HG03097 (cell line): Measurements from ENCODE around the gene PHACTR2.

ENCODE experiments used
- ATAC-seq: cut with Tn5 transposase; IDR thresholded peaks from one replicate; pipeline ENCODE4 v1.9.1; 2021; ENCODE audit not compliant: unreplicated experiment, low FRiP score

The PHACTR2 gene

DNA sequence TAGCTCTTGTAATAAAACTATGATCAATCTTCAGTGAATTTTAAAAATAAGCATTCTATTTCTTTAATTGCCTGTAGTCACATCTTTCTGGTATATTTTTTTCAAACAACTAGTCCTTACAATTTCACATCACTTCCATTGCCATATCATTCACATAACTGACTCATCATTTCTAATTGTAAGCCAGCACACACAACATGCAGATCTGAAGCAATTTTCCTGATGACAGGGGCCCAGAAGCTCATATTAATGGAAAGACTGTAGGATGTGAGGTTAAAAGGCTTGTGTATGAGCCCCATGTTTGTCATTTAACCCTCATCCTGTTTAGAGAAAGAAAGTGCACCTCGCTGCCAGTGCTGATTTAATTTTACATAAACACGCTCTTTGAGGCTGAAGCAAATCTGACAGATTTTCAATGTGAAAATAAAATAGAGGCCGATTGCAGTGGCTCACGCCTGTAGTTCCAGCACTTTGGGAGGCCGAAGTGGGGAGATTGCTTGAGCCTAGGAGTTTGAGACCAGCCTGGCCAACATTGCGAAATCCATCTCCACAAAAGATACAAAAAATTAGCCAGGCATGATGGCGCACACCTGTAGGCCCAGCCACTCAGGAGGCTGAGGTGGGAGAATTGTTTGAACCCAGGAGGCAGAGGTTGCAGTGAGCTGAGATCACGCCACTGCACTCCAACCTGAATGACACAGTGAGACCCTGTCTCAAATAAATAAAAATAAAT is 125.2 kb downstream of the PHACTR2 start:
- ATAC-seq, result no peak

DNA sequence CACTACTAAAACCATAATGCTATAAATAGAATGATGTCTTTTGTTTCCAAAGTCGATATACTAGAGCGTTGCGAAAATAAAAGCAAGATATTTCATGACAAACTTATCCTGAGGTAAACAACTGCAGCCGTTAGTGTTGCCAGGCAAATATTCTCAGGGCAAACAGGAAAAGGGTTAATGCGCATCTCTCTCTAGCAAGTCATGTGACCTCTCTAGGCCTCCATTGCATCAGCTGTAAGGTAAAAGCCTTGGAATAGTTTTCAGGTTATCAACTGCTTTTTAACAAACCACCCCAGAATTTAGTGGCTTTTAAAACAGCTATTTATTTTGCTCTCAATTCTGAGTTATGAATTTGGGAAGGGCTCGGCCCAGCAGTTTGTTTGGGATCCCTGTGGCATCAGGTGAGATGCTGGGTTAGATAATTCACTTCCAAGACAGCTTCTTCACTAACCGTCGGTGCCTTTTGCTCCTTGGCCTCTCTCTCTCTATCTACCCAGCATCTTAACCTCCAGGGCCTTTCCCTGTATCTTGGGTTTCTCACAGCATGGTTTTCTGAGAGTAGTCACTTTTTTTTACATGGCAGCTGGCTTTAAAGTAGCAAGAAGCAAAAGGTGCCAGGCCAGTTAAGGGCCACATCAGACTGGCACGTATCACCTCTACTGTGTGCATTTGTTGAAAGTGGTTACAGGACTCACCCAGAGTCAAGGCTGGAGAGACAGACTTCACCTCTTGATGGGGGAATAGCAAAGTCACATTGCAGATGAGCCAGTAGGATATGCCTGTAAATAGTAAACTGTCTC is 126.2 kb downstream of the PHACTR2 start:
- no peak for ATAC-seq

DNA sequence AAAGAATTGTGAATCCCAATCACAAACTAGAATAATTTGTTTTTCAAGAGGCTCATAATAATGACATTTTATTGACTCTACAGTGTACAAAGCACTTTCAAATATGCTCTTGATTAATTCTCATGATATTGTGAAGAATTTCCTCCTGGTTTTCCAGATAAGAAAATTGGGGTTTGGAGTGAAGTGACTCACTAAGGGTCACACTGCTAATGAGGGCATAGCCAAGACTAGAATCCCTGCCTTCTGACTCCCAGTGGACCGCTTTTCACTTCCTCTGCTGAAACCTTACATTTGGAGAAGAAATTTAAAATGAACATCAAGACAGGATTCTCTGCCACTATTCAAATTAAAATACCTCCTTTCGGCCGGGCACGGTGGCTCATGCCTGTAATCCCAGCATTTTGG is 127.1 kb downstream of the PHACTR2 start:
- ATAC-seq, result no peak

DNA sequence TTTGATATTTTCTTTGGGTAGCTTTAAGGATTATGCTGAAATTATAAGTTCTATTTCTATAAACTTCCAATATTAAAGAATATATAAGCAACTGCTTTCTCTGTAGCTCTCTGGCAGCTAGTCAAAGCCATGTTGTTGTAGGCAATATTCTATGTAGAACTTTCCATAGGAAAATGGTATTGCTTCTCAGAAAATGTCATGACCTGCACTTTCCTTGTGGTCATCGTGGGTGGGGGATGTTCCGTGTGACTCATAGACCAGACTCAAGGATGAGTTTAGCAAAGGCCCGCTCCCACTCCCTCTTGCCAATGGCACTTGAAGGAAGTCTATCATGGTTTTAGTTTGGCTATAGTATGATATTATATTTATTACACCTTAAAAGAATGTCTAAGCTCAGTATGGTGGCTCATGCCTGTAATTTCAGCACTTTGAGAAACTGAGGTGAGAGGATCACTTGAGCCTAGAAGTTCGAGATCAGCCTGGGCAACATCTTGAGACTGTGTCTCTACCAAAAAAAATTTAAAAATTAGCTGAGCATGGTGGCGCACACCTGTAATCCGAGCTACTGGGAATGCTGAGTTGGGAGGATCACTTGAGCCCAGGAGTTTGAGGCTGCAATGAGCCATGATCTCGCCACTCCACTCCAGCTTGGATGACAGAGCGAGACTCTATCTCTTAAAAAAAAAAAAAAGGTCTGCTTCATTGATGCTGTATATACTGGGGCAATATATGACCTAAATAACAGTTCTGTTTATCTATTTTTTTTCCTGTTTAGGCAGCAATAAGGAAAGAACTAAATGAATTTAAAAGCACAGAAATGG is 128.7 kb downstream of the PHACTR2 start:
- ATAC-seq, result no peak

DNA sequence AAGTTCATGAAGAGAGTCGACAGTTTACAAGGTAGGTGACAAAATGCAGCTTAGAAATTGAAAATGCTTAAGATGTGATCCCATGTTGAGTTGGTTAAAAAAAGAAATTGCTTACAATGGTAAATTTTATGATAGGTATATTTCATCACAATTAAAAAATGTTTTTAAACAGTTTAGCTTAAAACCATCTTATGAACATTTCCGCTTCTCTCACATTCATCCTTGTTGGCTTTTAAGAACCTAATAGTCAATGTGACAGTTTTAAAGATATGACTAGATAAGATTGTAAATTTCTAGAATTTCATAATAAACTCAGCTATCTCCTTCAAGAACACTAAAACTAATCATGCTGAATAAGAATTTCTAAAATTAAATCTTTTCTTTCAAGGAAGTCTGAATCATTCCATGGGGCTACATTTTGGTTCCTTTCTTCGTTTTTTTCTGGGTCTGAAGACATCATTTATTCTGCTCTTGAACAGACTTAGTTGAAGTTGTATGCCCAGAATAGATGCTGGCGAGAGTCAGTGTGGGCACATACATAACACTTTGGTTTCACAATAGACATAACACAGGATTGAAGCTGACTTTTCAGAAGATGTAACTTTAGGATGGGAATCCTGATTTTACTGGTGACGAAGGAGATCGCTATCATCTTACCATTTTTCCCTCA is 129.5 kb downstream of the PHACTR2 start:
- no peak for ATAC-seq

DNA sequence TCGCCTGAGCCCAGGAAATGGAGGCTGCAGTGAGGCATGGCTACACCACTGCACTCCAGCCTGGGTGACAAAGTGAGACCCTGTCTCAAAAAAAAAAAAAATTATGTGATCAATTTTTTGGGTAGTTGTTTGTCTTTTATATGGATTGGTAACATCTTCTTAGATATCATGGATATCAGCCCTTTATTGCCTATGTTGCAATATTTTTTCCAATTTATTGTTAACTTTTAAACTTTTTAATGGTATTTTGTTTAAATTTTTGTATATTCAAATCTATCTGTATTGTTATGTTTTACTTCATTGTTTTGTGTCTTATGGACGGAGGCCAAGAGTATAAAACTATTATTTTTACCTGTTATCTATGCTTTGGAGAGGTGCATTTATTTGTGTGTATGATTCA is 133.0 kb downstream of the PHACTR2 start:
- ATAC-seq, result no peak

DNA sequence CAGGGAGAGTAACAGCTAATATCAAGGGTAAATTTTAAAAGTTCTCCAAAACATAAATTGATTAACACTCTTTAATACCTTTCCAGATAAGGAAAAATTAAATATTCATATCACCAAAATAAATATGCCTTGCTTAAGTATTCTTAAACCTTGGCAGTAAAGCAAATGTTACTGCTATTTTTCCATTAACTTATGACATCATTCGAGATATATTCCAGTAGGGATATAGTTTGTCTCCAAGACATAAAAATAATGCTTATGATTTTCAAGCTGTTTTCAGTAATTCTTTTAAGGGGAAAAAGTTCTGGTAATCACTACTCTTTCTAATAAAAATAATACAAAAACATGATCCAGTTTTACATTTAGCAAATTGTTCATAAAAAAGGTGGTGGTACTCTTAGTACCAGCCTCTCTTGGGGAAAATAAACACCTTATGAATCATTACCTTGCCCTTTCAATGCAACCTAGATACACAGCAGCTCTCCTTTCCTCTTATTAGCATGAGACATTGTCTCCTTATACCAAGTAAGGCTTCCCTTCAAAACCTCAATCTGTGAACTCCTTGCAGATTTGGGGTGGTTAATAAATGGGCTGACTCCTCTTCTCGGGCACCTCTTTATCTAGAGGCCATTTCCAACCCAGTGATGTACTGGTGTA is 133.9 kb downstream of the PHACTR2 start:
- no peak for ATAC-seq

DNA sequence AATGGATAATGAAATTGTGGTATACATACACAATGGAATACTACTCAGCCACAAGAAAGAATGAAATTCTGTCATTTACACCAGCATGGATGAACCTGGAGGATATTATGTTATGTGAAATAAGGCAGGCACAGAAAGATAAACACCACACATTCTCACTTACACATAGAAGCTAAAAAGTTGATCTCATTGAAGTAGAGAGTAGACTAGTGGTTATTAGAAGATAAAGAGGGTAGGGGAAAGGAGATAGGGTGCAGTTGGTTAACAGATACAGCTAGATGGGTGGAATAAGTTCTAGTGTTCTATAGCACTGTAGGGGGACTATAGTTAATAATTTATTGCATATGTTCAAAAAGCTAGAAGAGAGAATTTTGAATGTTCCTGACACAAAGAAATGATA is 139.9 kb downstream of the PHACTR2 start:
- no peak for ATAC-seq

DNA sequence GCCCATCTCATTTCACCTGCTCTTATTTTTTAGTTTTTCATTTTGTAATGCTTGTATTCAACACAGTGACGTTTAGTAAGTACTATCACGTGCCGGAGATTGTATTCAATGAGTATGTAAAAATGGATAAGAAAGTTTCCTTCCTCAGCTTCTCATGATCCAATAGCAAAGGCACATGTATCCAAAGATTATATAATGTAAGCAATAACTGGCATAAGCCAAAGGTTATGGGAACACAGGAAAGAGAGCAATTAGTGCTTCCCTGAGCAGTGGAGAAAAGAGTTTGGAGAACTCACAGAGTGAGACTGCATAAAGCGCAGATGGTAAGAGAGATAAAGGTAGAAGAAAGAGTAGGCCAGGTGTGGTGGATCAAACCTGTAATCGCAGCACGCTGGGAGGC is 143.6 kb downstream of the PHACTR2 start:
- ATAC-seq, result no peak

DNA sequence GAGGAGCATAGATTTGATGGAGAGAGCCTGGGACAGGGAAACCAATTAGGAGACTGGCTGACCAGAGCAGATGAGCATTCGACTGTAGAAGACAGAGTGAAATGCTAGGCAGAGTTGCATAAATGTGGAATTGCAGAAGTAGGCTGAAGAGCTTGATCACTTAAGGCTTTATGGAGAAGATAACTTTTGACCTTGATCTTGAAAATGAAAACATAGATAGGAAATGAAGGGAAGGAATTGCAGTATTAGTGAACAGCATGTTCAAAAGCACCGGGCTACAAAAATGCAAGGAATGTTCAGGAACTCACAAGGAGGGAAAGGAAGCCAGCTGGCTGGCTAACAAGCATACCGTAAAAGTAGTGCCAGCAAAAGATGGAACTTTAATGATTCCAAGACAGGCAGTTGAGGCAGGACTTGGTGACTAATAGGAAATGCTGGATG is 144.8 kb downstream of the PHACTR2 start:
- ATAC-seq, result no peak

DNA sequence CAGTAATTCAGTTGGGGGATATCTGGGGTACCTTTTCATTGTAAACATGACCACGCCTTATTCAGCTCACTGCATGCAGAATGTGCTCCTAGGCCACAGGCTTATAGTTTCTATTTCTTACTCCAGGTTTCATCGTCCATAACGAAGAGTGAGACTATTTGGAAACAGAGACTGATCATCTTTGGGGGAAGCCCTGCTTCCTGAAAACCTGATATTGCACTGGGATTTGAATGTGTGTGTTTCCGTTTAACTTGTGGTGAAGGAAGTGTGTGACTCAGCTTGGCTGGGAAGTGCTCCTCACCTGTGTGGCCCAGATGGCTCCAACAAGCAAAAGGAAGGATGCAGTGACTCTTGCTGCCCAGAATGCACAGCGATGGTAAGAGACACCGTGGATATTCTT is 145.8 kb downstream of the PHACTR2 start:
- ATAC-seq, result no peak

DNA sequence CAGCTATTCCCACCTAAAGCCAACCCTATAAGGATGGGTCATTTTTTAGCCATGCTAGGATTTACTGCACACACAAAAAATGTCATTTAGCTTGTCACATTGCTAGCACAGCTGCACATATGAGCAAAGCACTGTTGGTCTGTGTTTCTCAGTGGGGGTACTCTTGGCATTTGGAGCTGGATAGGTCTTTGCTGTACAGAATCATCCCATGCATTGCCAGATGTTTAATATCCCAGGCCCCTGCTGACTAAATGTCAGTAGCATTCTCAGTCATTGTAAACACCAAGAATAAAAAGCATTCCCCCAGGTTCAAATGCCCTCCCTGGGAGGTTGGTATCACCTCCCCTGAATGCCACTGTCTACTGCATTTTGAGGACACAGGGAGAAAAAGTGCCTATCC is 150.8 kb downstream of the PHACTR2 start:
- ATAC-seq, result no peak

DNA sequence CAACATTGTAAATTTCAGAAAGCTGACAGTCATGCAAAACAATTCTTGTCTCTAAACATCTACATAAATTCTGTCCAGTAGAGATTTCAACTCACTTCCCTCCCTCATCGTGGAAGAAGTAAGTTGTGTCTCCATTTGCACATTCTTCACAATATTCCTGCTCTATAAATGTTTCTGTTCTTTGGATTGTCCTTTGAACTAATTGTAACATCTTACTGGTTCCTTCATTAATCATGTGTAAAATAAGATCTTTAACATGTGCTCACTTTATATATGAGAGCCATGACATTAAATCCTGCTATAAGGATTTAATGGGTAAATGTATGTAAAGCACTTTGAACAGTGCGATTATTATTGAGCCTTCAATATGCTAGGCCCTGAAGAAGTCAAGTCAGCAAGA is 158.4 kb downstream of the PHACTR2 start:
- no peak for ATAC-seq

DNA sequence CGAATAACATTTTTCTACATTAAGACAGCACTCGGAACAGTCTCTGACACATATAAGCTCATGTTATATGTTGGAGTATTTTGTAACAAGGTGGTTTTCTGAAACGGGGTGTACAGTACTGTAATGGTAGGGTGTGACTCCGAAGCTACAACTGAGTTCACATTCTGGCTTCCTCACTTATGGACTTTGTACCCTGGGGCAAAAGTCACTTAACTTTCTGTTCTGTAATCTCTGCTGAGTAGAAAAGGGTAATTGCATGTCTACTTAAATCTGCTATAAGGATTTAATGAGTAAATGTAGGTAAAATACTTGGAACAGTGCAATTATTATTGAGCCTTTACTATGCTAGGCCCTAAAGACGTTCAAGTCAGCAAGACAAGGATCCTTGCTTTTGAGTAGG is 160.6 kb downstream of the PHACTR2 start:
- no peak for ATAC-seq

DNA sequence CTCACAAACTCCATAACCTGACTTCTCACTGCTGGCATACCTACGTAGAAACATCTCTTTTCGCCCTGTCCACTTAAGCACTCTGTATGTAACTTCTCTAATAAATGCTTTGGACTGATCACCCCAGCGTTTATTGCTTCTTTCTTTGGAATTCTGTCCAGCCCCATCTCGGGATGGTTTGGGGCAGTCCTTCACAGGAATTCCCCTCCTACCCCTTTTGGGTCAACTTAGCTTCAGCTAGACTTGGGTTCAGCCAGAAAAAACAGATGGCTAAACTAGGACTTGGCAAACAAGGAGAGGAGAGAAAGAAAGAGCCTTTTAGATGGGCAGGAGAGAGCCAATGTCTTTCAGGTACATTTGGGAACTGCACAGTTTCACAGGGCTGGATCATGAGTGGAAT is 161.4 kb downstream of the PHACTR2 start:
- no peak for ATAC-seq

DNA sequence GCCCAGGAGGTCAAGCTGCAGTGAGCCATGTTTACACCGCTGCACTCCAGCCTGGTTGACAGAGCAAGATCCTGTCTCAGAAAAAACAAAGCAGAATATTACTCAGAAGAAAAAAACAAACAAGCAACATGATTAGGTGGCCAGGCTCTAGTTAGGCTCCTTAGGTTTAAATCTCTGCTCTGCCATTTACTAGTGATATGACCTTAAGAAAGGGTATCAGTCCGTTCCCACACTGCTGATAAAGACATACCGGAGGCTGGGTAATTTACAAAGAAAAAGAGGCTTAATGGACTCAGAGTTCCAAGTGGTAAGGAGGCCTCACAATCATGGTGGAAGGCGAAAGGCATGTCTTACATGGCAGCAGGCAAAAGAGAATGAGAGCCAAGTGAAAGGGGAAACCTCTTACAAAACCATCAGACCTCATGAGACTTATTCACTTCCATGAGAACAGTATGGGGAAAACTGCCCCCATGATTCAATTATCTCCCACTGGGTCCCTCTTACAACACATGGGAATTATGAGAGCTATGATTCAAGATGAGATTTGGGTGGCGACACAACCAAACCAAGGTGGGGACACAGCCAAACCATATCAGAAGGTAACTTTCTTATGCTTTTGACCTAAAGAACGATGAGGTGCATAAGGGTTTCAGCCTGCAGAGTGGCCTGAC is 163.0 kb downstream of the PHACTR2 start:
- no peak for ATAC-seq

DNA sequence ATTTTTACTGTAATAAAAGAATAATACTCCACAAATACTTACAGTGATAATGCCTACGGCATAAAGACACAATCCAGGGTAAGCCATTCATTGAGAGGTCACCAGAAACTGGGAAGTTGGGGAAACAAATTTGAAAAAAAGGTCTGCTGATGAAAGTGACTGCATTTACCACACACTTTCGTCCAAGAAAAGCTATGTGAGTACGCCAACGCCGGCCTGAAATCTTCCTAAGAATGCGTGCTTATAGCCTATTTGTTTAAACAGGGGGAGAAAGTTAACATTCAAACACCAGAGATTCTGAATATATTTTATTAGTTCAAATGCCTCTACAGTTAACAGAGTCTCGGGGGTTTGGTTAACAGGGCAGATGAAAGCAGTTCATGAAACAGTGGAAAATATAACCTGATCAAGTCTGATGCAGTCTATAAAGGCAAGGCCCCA is 164.7 kb downstream of the PHACTR2 start:
- ATAC-seq, result no peak

DNA sequence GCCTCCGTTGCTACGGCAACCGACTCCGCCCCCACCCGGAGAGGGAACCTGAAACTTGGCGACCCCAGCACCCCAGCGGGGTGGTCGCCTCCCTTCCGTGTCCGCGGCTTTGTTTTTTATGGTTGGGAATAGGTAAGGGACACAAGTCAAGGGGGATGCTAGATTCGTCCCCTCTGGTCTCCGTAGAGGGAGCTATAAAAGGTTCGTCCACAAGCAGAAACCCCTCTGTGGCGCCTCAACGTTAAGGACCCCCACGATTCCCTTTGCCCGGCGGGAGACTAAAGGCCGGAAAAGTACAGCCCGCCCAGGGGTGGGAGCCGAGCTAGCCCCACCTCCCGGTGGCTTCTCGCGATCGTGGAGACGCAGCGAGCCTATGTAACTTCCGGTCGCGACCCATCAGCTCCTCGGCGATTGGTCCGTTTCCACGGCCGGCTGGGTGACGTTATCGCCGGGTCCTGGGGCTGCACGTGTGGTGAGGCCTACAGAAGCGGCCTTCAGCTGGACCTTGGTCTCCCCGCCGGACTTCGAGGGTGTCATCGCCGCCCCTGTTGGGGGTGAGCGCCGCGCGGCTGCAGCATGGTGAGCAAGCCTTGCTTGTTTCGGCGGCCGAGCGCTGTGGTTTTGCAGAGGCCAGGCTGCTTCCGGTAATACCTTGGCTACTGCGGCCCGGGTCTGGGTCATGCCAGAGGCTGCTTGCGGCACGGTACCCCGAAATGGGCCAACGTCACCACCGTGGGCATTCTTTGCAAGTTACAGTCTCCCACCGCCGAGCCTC is 165.3 kb downstream of the PHACTR2 start, which contains the start of gene LTV1:
Gene LTV1 (plus strand): TSS at position 437 of the 775 bp plus-strand sequence. CDS start 140 bp downstream, at position 577.
- peak; percentile 100 for ATAC-seq

DNA sequence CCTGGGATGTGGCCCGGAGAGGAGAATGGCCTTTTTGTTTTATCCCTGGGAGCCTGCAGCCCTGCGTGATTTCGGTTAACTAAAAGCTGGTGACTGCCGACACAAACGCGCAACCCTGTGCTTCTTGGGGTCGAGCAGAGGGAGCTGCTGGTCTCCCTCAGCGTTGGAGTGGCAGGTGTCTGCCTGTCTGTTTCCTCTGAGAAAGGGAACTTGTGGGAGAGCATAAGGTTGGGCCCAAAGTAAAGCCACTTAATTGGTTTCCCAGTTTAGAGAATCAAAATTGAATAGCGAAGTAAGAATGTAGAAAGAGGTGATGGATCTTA is 165.9 kb downstream of the PHACTR2 start:
- ATAC-seq, result no peak
